ENCODE data around the gene JAG2.

JAG2 gene

GRCh38 chr14:105180592-105181548 lies 12.3 kb upstream of the JAG2 start, which contains the start of gene NUDT14:
TSS of gene NUDT14 (minus strand) at chr14:105181312. CDS start at chr14:105181209, 103 bp downstream.
- DNase-seq: no peak

GRCh38 chr14:105179191-105179590 lies 10.6 kb upstream of the JAG2 start:
- DNase-seq: no peak

- no peak for DNase-seq
Observed at GRCh38 chr14:105178868-105179140, 10.2 kb upstream of the JAG2 start.

GRCh38 chr14:105178069-105178867 lies 9.7 kb upstream of the JAG2 start:
- no peak for DNase-seq

GRCh38 chr14:105177082-105177481 lies 8.5 kb upstream of the JAG2 start:
- DNase-seq: no peak

GRCh38 chr14:105176513-105176912 lies 7.9 kb upstream of the JAG2 start:
- no peak for DNase-seq

- no peak for DNase-seq
Observed at GRCh38 chr14:105173901-105174894, 5.6 kb upstream of the JAG2 start.

GRCh38 chr14:105173145-105173544 lies 4.6 kb upstream of the JAG2 start:
- DNase-seq: no peak

GRCh38 chr14:105172476-105172875 lies 3.9 kb upstream of the JAG2 start:
- no peak for DNase-seq

- no peak for DNase-seq
Observed at GRCh38 chr14:105171004-105171673, 2.6 kb upstream of the JAG2 start.

- DNase-seq: no peak
Observed at GRCh38 chr14:105169776-105170655, 1.4 kb upstream of the JAG2 start.

- DNase-seq: no peak
Observed at GRCh38 chr14:105168979-105169507, 467 bp upstream of the JAG2 start.

- DNase-seq: no peak
Observed at GRCh38 chr14:105168093-105168420, 519 bp downstream of the JAG2 start.

GRCh38 chr14:105167303-105168092 lies 1.1 kb downstream of the JAG2 start:
- DNase-seq: no peak

- DNase-seq: no peak
Observed at GRCh38 chr14:105166571-105167302, 1.8 kb downstream of the JAG2 start.

- no peak for DNase-seq
Observed at GRCh38 chr14:105165761-105166485, 2.7 kb downstream of the JAG2 start.

GRCh38 chr14:105165134-105165704 lies 3.4 kb downstream of the JAG2 start:
- no peak for DNase-seq

GRCh38 chr14:105163040-105163742 lies 5.4 kb downstream of the JAG2 start:
- no peak for DNase-seq

Data from GF-D8 (cell line).